Activated naive CD4-positive, alpha-beta T cell treated with anti-CD3 and anti-CD28 coated beads, Interleukin-2, amount 50 U/mL, for 16 hours (primary cell): Measurements from ENCODE around the gene CFAP141.
"Not testable (repeated sequence)": the region's sequence is repeated elsewhere in the genome, so short reads cannot be mapped to it uniquely, and the experiment has no call there.

Experiments used
- DNase-seq: peaks from one replicate; pipeline ENCODE4 v3.0.0-alpha.2; 2020

The CFAP141 gene

GRCh38 chr1:154206196-154206595 lies at the start of gene CFAP141:
CFAP141 (minus strand) TSS chr1:154206333; CDS start chr1:154206307, 26 bp downstream.
- no peak for DNase-seq

- DNase-seq, result no peak
Observed at GRCh38 chr1:154253671-154254070, 47.5 kb upstream of the CFAP141 start.

- no peak for DNase-seq
Observed at GRCh38 chr1:154241703-154242351, 35.7 kb upstream of the CFAP141 start.

- no peak for DNase-seq
Observed at GRCh38 chr1:154240294-154240833, 34.2 kb upstream of the CFAP141 start.

- DNase-seq, result no peak
Observed at GRCh38 chr1:154239491-154239890, 33.4 kb upstream of the CFAP141 start.

GRCh38 chr1:154237880-154238506 lies 31.9 kb upstream of the CFAP141 start:
- DNase-seq, result no peak

- DNase-seq, result no peak
Observed at GRCh38 chr1:154237435-154237834, 31.3 kb upstream of the CFAP141 start.

- no peak for DNase-seq
Observed at GRCh38 chr1:154236855-154237254, 30.7 kb upstream of the CFAP141 start.

- not testable (repeated sequence) for DNase-seq
Observed at GRCh38 chr1:154233127-154233526, 27.0 kb upstream of the CFAP141 start.

- not testable (repeated sequence) for DNase-seq
Observed at GRCh38 chr1:154231112-154231511, 25.0 kb upstream of the CFAP141 start.

GRCh38 chr1:154225370-154225769 lies 19.2 kb upstream of the CFAP141 start:
- DNase-seq, result no peak

GRCh38 chr1:154223621-154224020 lies 17.5 kb upstream of the CFAP141 start:
- no peak for DNase-seq

- DNase-seq, result no peak
Observed at GRCh38 chr1:154222918-154223317, 16.8 kb upstream of the CFAP141 start.

GRCh38 chr1:154222518-154222917 lies 16.4 kb upstream of the CFAP141 start:
- no peak for DNase-seq

GRCh38 chr1:154221278-154222001 lies 15.3 kb upstream of the CFAP141 start:
- DNase-seq, result peak; percentile 75

GRCh38 chr1:154220970-154221277 lies 14.8 kb upstream of the CFAP141 start:
- no peak for DNase-seq

GRCh38 chr1:154220071-154220969 lies 14.2 kb upstream of the CFAP141 start, which contains the start of gene UBAP2L:
UBAP2L (plus strand) TSS chr1:154220955; CDS start chr1:154225124, 4,169 bp downstream.
- peak; percentile 99 for DNase-seq

GRCh38 chr1:154219541-154219940 lies 13.4 kb upstream of the CFAP141 start:
- DNase-seq, result no peak

GRCh38 chr1:154218545-154218944 lies 12.4 kb upstream of the CFAP141 start:
- DNase-seq, result no peak

GRCh38 chr1:154213274-154213673 lies 7.1 kb upstream of the CFAP141 start:
- DNase-seq, result no peak

GRCh38 chr1:154212083-154212482 lies 6.0 kb upstream of the CFAP141 start:
- DNase-seq, result no peak

- DNase-seq, result no peak
Observed at GRCh38 chr1:154208677-154209388, 2.7 kb upstream of the CFAP141 start.
